ENCODE results near the gene SMAD6.

DNA sequence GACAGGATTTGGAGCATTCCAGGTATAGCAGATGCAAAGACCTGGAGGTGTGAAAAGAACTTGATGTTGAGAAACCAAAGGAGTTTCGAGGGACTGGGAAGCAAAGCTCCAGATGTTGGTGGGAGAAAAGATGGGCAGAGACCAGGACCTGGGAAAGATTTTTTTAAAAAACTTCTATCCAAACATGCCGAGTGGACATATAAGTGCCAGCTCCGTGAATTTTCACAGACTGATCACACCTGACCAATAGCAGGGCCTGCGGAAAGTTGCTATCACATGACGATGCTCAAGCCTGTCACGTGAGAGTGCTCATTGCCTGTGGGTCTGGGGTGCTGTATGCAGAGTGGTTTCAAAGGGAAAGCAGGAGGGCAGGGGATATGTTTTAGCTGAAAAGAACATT lies 19.9 kb downstream of the SMAD6 start:
- no peak for TF ChIP-seq POLR2A (IDR thresholded peaks at IDR 0.05)
- TF ChIP-seq, protein P1, sequence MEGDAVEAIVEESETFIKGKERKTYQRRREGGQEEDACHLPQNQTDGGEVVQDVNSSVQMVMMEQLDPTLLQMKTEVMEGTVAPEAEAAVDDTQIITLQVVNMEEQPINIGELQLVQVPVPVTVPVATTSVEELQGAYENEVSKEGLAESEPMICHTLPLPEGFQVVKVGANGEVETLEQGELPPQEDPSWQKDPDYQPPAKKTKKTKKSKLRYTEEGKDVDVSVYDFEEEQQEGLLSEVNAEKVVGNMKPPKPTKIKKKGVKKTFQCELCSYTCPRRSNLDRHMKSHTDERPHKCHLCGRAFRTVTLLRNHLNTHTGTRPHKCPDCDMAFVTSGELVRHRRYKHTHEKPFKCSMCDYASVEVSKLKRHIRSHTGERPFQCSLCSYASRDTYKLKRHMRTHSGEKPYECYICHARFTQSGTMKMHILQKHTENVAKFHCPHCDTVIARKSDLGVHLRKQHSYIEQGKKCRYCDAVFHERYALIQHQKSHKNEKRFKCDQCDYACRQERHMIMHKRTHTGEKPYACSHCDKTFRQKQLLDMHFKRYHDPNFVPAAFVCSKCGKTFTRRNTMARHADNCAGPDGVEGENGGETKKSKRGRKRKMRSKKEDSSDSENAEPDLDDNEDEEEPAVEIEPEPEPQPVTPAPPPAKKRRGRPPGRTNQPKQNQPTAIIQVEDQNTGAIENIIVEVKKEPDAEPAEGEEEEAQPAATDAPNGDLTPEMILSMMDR (IDR thresholded peaks at IDR 0.05) = no peak

All from body of pancreas (tissue), 4 donors.